Central memory CD4-positive, alpha-beta T cell (primary cell): ENCODE data around the gene TACC2.
"Not testable (repeated sequence)": the region's sequence is repeated elsewhere in the genome, so short reads cannot be mapped to it uniquely, and the experiment has no call there.

Experiments
- DNase-seq: peaks from one replicate; pipeline ENCODE4 v3.0.0; 2022
- total RNA-seq, 3 experiments: gene quantifications; one replicate each; lab custom pipeline; 2026; lab: John Stamatoyannopoulos, UW

TACC2 gene
- total RNA-seq, result 0 to 0.11 (median 0) reads per million in 3 experiments

GRCh38 chr10:121988361-121989324 lies at the start of gene TACC2:
TACC2 (plus strand) TSS chr10:121989163; CDS start chr10:122021982, 32,819 bp downstream.
- no peak for DNase-seq

GRCh38 chr10:121941532-121941931 lies 47.4 kb upstream of the TACC2 start:
- DNase-seq, result no peak

GRCh38 chr10:121942749-121943416 lies 46.1 kb upstream of the TACC2 start:
- DNase-seq, result no peak

GRCh38 chr10:121947343-121948330 lies 41.3 kb upstream of the TACC2 start:
- no peak for DNase-seq

GRCh38 chr10:121949049-121949448 lies 39.9 kb upstream of the TACC2 start:
- DNase-seq, result no peak

- DNase-seq, result no peak
Observed at GRCh38 chr10:121949451-121949850, 39.5 kb upstream of the TACC2 start.

- no peak for DNase-seq
Observed at GRCh38 chr10:121952226-121952625, 36.7 kb upstream of the TACC2 start.

GRCh38 chr10:121956111-121957061 lies 32.6 kb upstream of the TACC2 start:
- no peak for DNase-seq

GRCh38 chr10:121959671-121960070 lies 29.3 kb upstream of the TACC2 start:
- no peak for DNase-seq

GRCh38 chr10:121961456-121961855 lies 27.5 kb upstream of the TACC2 start:
- no peak for DNase-seq

GRCh38 chr10:121965996-121966395 lies 23.0 kb upstream of the TACC2 start:
- DNase-seq, result no peak

GRCh38 chr10:121969086-121969485 lies 19.9 kb upstream of the TACC2 start:
- DNase-seq, result not testable (repeated sequence)

GRCh38 chr10:121974019-121974534 lies 14.9 kb upstream of the TACC2 start:
- DNase-seq, result no peak

- peak; percentile 56 for DNase-seq
Observed at GRCh38 chr10:121974535-121975294, 14.2 kb upstream of the TACC2 start, which contains the start of gene NSMCE4A. NSMCE4A (minus strand) TSS chr10:121975217; CDS start chr10:121975165, 52 bp downstream.

GRCh38 chr10:121975295-121976086 lies 13.5 kb upstream of the TACC2 start:
- DNase-seq, result no peak

- DNase-seq, result no peak
Observed at GRCh38 chr10:121976607-121977006, 12.4 kb upstream of the TACC2 start.

- no peak for DNase-seq
Observed at GRCh38 chr10:121978511-121978910, 10.5 kb upstream of the TACC2 start.

- DNase-seq, result no peak
Observed at GRCh38 chr10:121981346-121981745, 7.6 kb upstream of the TACC2 start.

- no peak for DNase-seq
Observed at GRCh38 chr10:121983852-121984251, 5.1 kb upstream of the TACC2 start.
